Activated T-cell treated with anti-CD3 and anti-CD28 coated beads, Interleukin-2, amount 50 U/mL, for 24 hours (primary cell): Measurements from ENCODE around the gene ASXL3.

Source experiments
- DNase-seq: peaks from one replicate; pipeline ENCODE4 v3.0.0-alpha.2; 2020
- H3K27ac Mint-ChIP-seq: 2 replicates; pipeline ENCODE4 v1.8.0; 2020; ENCODE audit warnings: mild to moderate bottlenecking, mixed read lengths
- H3K27me3 Mint-ChIP-seq: 2 replicates; pipeline ENCODE4 v1.8.0; 2020; ENCODE audit warnings: mixed read lengths
- H3K36me3 Mint-ChIP-seq: 2 replicates; pipeline ENCODE4 v1.8.0; 2020; ENCODE audit warnings: low read depth, mixed read lengths
- H3K4me1 Mint-ChIP-seq: 2 replicates; pipeline ENCODE4 v1.8.0; 2020; ENCODE audit warnings: low read depth, mixed read lengths
- H3K4me3 Mint-ChIP-seq: 2 replicates; pipeline ENCODE4 v1.8.0; 2020; ENCODE audit warnings: mild to moderate bottlenecking, moderate library complexity, mixed read lengths
- H3K9me3 Mint-ChIP-seq: 2 replicates; pipeline ENCODE4 v1.8.0; 2020; ENCODE audit warnings: mixed read lengths

The ASXL3 gene

GRCh38 chr18:33745151-33745795 lies 167.3 kb downstream of the ASXL3 start:
- Mint-ChIP-seq H3K4me1 (no peaks in the 10 kb centered on the region), H3K27ac (no peak overlapping the region), H3K4me3 (no peak overlapping the region), H3K36me3 (no peaks in the 10 kb centered on the region), H3K9me3 (peaks cover 9% of the 10 kb centered on the region), H3K27me3 (no peaks in the 10 kb centered on the region)
- no peak for DNase-seq

DNA sequence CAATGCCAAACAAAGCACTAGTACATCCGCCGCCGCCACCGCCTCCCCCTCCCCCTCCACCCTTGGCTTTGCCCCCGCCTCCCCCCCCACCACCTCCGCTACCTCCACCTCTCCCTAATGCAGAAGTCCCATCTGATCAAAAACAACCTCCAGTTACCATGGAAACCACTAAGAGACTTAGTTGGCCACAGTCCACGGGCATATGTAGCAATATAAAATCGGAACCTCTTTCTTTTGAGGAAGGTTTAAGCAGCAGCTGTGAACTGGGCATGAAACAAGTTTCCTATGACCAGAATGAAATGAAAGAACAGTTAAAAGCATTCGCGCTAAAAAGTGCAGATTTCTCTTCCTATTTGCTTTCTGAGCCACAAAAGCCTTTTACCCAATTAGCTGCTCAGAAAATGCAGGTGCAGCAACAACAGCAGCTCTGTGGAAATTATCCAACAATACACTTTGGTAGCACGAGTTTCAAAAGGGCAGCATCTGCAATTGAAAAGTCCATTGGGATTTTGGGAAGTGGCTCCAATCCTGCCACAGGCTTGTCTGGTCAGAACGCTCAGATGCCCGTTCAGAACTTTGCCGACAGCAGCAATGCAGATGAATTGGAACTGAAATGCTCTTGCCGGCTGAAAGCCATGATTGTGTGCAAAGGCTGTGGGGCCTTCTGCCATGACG lies 168.0 kb downstream of the ASXL3 start:
- Mint-ChIP-seq H3K27ac (no peak overlapping the region), H3K4me3 (no peak overlapping the region), H3K36me3 (no peaks in the 10 kb centered on the region), H3K4me1 (no peaks in the 10 kb centered on the region), H3K9me3 (peaks cover 9% of the 10 kb centered on the region), H3K27me3 (no peaks in the 10 kb centered on the region)
- DNase-seq = no peak

DNA sequence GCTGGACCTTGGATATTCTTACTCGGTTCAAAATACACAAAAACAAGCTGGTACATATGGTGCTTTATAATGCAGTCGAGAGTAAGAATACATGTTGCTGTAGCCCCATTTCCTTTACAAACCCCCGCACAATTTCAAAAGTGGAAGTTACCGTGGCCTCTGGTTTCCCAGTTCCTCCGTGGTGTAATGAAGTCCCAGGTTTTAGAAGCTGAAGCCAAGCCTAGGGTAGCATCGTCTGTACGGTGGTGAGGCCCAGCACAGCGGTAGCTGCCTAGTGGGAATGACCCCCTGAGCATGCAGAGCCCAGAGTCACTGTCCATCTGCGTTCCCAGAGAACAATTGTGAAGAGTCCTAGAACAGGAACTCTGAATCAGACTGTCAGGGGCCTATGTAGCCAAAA lies 171.8 kb downstream of the ASXL3 start:
- Mint-ChIP-seq H3K36me3 (no peaks in the 10 kb centered on the region), H3K9me3 (peaks cover 3% of the 10 kb centered on the region), H3K4me3 (no peak overlapping the region), H3K4me1 (no peaks in the 10 kb centered on the region), H3K27me3 (no peaks in the 10 kb centered on the region), H3K27ac (no peak overlapping the region)
- DNase-seq = no peak

GRCh38 chr18:33750366-33750765 lies 172.3 kb downstream of the ASXL3 start:
- Mint-ChIP-seq H3K9me3 (peaks cover 3% of the 10 kb centered on the region), H3K4me1 (no peaks in the 10 kb centered on the region), H3K36me3 (no peaks in the 10 kb centered on the region), H3K27ac (no peak overlapping the region), H3K27me3 (no peaks in the 10 kb centered on the region), H3K4me3 (no peak overlapping the region)
- no peak for DNase-seq

DNA sequence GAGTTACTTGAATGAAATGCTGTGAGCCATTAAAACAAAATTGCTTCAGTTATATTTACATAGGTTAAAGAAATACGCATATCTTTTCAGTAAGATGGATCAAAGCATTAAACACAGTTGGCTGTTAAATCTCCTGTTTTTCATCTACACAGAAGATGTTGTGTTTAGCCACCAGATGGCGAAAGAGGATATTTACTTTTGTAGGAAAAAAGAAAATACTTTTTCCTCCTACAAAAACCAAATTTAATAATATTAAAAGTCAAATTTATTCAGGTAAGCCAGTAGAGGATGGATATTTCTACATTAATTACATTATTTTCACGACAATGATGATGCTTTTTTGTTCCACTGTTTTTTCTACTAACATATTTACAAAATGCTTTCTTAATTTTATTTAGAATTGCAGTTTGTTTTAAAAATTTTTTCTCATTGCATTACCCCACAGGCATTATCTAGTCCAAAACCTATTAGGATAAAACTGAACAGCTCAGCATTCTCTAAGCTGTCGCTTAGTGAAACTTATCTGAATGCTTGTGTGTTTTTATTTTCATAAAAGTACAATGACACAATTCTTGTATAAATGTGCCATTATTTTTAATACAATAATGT lies 173.7 kb downstream of the ASXL3 start:
- Mint-ChIP-seq H3K9me3 (peaks cover 3% of the 10 kb centered on the region), H3K36me3 (no peaks in the 10 kb centered on the region), H3K4me1 (no peaks in the 10 kb centered on the region), H3K4me3 (no peak overlapping the region), H3K27me3 (no peaks in the 10 kb centered on the region), H3K27ac (no peak overlapping the region)
- no peak for DNase-seq

- no peaks in the 10 kb centered on the region for H3K36me3 Mint-ChIP-seq
- H3K4me3 Mint-ChIP-seq = no peak overlapping the region
- no peak for DNase-seq
- no peaks in the 10 kb centered on the region for H3K27me3 Mint-ChIP-seq
- no peaks in the 10 kb centered on the region for H3K9me3 Mint-ChIP-seq
- H3K4me1 Mint-ChIP-seq = no peaks in the 10 kb centered on the region
- no peak overlapping the region for H3K27ac Mint-ChIP-seq
Observed at GRCh38 chr18:33755391-33755790, 177.4 kb downstream of the ASXL3 start.

- Mint-ChIP-seq H3K4me3 (no peak overlapping the region), H3K27ac (no peak overlapping the region), H3K36me3 (no peaks in the 10 kb centered on the region), H3K27me3 (no peaks in the 10 kb centered on the region), H3K4me1 (no peaks in the 10 kb centered on the region), H3K9me3 (no peaks in the 10 kb centered on the region)
- no peak for DNase-seq
Observed at GRCh38 chr18:33755931-33756560, 178.0 kb downstream of the ASXL3 start.

- Mint-ChIP-seq H3K4me3 (no peak overlapping the region), H3K27ac (no peak overlapping the region)
Observed at GRCh38 chr18:33757037-33757436, 179.0 kb downstream of the ASXL3 start.

GRCh38 chr18:33761363-33761762 lies 183.3 kb downstream of the ASXL3 start:
- no peaks in the 10 kb centered on the region for H3K36me3 Mint-ChIP-seq

More at GRCh38 chr18:33757037-33757436, 179.0 kb downstream of the ASXL3 start:
- no peaks in the 10 kb centered on the region for H3K27me3 Mint-ChIP-seq
- H3K9me3 Mint-ChIP-seq = no peaks in the 10 kb centered on the region
- H3K4me1 Mint-ChIP-seq = no peaks in the 10 kb centered on the region
- DNase-seq = no peak
- H3K36me3 Mint-ChIP-seq = no peaks in the 10 kb centered on the region

DNA sequence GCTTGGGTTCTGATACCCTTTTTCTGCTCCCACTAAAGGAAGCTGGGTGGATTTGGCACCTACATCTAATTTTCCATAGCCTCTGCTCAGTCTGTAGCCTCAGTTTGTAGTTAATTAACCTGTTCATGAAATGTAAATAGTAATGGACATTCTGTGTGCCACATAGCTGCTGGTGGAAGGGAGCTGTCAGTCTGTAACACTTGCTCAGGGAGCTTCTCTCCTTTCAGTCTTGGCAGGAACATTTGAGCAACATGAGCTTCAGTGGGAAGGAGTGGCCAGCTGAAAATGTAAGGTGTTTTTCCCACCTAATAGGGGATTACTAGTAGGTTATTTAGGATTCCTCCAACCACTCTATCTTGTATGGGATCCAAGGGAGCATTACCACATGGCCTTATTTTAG lies 203.4 kb downstream of the ASXL3 start:
- Mint-ChIP-seq H3K36me3 (no peaks in the 10 kb centered on the region), H3K27ac (no peak overlapping the region), H3K4me1 (no peaks in the 10 kb centered on the region), H3K4me3 (no peak overlapping the region), H3K27me3 (no peaks in the 10 kb centered on the region), H3K9me3 (peaks cover 10% of the 10 kb centered on the region)
- DNase-seq = no peak

More at GRCh38 chr18:33761363-33761762, 183.3 kb downstream of the ASXL3 start:
- no peak overlapping the region for H3K27ac Mint-ChIP-seq
- no peak overlapping the region for H3K4me3 Mint-ChIP-seq
- no peaks in the 10 kb centered on the region for H3K4me1 Mint-ChIP-seq
- no peak for DNase-seq
- no peaks in the 10 kb centered on the region for H3K9me3 Mint-ChIP-seq
- H3K27me3 Mint-ChIP-seq = no peaks in the 10 kb centered on the region
